Raji (cell line): ENCODE data around the gene EDEM3.

Source experiments
- POLR2A ChIP-seq: IDR thresholded peaks from 2 replicates; pipeline ENCODE4 v1.6.1; 2011; ENCODE audit warnings: low read depth, low read length, control low read depth; ENCODE audit not compliant: insufficient read depth

The EDEM3 gene

GRCh38 chr1:184669391-184669790 is 85.3 kb downstream of the EDEM3 start:
- TF ChIP-seq POLR2A, result no peak

DNA sequence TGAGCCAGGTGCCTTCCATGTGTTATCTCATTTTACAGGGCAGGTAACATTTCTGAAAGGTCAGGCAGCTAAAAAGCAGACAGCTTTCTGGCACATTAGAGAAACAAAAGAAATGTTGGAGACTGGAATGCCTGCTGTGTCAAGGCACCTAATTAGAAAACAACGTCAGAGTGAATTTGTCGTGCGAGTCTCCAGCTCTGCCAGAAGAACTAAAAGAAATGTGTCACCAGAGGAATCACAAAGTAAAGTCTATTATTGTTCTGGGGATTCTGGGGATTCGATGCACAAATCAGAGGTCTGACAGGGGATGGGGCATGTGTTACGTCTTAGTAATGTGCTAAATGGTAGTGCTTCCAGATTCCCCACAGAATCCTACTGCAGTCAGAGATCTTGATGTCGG is 89.3 kb downstream of the EDEM3 start:
- TF ChIP-seq POLR2A, result no peak

DNA sequence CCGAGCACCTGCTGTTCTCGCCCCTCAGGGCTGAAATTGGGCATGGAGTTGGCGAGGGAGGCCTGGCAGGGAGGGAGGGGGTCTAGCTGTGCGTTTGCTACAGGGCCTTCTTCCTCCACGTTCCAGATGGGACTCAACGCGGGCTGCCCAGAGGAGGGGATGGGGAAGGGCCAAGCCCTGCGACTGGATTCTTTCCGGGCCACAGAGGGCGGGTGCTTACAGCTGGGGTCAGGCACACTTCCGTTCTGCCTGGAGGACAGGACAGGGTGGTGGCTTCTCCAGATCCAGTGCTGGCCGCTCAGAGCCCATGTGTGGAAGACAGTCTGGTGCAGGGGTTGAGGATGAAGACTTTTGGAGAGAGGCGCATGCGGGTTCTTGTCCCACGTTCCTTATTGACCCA is 90.0 kb downstream of the EDEM3 start:
- no peak for TF ChIP-seq POLR2A

GRCh38 chr1:184664042-184664660 is 90.5 kb downstream of the EDEM3 start:
- TF ChIP-seq POLR2A, result no peak

DNA sequence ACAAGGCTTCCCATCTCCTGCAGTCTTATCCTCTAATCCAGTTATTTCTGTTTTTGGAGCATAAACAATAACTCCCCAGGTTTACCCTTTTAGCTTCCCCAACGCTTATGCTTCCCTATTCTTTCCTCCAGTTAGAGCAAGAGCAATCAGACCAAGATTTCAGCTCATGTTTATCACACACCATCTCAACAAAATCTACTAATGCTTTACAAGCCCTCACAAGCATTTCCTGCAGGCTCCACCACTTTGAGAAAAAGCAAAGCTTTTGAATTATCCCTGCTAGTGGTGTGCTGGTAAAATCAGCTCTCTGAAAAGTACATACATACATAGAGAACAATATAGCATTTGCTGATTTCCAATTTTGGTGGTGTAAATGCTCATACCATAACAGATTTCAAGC is 92.9 kb downstream of the EDEM3 start:
- TF ChIP-seq POLR2A, result no peak

DNA sequence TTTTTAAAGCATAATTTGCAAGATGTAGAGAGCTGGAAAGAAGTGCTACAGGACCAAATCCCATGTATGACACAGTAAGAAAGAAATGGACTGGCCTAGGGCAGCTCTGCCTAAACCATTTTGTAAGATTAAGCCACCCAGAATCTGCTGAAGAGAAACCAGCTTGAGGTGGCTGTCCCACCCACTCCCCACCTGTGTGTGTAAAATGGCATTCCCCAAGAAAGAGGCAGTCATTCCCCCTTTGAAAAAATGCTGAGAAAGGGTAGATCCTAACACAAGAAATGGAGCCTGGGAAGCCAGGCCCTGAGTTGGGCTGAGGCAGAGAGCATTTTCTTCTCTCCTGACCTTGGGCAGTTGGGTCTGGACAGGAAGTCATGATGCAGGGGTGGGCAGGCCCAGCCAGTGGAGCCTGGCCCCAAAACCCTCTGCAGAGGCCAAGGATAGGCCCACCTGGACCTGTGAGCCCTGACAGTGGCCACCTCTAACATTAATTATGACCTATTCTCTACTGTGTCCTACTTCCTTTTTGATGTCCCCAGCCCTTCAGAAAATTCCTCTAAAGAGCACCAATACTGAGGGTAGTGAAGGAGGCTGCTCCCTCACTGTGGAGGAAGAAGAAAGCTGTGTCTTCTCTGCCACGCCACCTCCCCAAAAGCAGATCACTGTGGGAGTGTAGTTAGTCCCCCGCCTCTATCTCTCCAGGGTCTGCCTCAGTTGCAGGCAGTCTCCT is 94.0 kb downstream of the EDEM3 start:
- no peak for TF ChIP-seq POLR2A

GRCh38 chr1:184658055-184658454 is 96.6 kb downstream of the EDEM3 start:
- TF ChIP-seq POLR2A, result no peak

DNA sequence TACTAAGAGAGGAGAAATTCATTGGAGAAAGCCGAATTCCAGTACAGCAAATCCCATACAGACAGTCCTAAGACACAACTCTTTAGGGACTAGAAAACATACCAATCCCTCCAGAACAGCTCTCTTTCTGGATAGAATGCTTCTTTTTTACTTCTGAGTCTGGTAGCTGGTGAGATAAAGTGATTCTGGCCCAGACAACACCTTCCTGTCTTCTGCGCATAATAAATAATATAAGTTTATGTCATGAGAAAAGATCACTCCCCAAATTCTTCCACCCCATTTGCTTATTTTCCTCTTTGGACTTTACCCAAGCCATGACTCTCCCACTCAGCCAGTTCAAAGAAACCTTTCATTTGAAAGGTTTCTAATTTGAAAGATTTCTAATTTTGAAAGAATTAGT is 98.4 kb downstream of the EDEM3 start:
- no peak for TF ChIP-seq POLR2A

DNA sequence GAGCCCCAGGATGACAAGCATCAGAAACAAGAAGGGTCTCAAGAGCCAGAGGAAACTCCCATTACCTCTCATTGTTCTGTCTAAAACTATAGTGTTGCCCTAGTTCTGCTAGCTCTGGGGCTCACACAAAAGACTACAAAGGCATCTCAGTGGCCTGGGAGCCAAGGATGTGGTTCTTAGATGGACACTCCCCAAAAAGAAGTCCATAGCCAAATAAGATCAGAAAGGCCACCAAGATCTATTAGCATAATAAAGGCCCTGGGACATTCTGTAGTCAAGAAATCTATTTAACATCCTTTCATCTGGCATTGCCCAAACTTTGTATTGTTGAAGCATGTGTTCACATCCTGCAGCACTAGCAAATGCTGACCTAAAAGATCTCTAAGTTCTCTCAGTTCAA is 99.5 kb downstream of the EDEM3 start:
- TF ChIP-seq POLR2A, result no peak

DNA sequence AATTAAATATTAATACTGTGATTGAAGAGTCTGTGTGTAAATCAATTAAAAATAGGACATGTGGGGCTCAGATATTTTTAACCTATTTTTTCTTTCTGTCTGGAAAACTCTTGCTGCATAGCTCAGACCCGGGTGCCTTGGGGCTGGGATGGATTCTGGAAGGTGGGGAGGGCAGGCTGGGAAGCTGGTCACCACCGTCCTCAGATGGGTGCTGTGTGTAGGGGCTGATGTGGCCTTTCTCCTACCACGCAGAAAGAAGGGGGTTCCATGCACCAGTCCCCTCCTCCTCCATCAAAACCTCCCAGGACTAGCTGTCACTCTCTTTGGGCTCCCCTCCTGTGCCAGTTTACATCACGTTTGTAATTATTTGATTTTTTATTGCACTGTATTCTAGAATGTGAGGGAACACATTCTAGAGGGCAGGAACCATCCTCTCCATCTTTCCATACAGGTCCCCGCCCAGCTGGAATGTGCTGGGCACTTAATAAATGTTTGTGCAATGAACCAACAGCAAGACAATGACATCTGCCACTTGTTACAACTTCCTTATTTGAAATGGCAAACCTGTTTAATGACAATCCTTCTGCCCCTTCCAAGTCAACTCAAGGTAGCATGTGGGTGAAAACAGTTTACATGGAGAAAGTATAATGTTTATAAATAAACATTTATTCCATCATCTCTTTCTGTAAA is 104.3 kb downstream of the EDEM3 start:
- no peak for TF ChIP-seq POLR2A

GRCh38 chr1:184649451-184649888 is 105.2 kb downstream of the EDEM3 start:
- TF ChIP-seq POLR2A, result no peak

DNA sequence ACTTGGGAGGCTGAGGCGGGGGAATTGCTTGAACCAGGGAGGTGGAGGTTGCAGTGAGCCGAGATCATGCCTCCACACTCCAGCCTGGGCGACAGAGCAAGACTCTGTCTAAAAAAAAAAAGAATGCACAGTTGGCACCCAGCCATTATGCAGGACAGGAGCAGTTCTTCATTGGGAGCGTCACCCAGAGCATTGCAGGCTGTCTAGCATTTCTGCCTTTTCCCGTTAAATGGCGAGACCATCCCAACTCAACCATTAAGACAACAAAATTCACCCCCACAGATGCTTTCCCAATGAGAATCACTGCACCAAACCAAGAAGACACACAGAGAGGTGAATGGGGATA is 105.8 kb downstream of the EDEM3 start:
- no peak for TF ChIP-seq POLR2A

- TF ChIP-seq POLR2A, result no peak
Observed at GRCh38 chr1:184648160-184648855, 106.3 kb downstream of the EDEM3 start.

- TF ChIP-seq POLR2A, result no peak
Observed at GRCh38 chr1:184647471-184647870, 107.2 kb downstream of the EDEM3 start.

DNA sequence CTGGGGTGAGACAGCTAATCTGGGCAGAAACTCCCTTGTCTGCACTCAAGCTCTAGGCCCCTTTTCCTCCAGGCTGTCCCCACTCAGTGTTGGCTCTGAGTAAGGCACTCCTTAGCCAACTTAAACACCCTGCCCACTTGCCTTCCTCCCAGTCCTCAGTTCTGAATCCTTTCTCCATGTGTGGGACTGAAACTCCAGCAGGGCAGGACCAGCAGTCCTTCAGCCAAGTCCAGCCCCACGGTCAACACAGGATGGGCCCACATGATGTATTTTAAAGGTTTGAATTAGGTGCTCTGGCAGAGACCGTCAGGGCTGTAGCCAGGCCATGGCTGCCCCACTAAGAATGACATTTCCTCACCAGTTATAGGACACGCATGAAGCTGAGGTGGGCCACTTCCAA is 107.8 kb downstream of the EDEM3 start:
- no peak for TF ChIP-seq POLR2A
